Measurements from ENCODE around the gene MRM2. TPM values are rescaled to one million over a fixed set of nuclear protein-coding genes. Genes with fewer than 3 reads are reported as not detected.

MRM2 gene
- total and polyA plus RNA-seq, 4 donors: 14.5 to 33.0 (median 27.7) TPM

DNA sequence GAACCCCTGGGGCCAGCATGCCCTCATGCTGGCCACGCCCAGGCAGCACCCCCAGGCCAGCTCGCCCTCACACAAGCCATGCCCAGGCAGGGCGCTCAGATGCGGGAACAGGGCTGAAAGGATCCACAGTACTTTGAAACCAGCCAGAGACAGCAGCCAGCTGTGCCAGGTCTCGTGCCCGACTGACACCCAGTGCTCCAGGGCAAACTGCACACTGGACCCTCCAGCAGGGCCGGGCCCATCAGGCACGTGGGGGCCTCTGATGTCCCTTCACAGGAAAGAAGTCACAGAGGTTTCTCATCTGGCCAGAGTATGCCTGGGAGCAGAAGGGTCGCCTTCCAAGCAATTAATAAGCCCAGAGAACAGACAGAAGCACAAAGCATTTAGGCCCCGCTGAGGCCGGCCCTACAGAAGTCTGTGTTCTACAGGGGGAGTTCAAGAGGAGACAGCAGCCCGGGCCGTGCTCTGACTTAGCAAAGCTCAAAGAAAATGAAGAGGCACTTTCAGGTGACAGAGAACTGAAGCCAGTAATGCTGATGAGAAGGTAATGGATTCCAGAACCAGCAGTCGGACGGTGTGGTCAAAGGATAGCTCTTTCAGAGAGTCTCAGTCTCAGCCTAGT is 30.6 kb downstream of the MRM2 start:
- DNase-seq (ENCODE audit: low read depth in 4 of 6, low spot score in 6 of 6): no peak
- Histone ChIP-seq H3K27me3 (ENCODE audit: control insufficient read depth, insufficient read depth, low read length) (no peaks in the 10 kb centered on the region), H3K9me3 (ENCODE audit: control insufficient read depth, insufficient read depth, low read length) (no peaks in the 10 kb centered on the region), H3K4me1 (ENCODE audit: control insufficient read depth, insufficient read depth, low read length) (peaks cover 8% of the 10 kb centered on the region), H3K27ac (ENCODE audit: low read depth, low read length) (no peak overlapping the region), H3K36me3 (ENCODE audit: control insufficient read depth, insufficient read depth, low read length) (peaks cover 84% of the 10 kb centered on the region), H3K4me3 (ENCODE audit: low read depth, low read length) (no peak overlapping the region)
- 75% methylated on average over 15 of the region's 15 CpGs for WGBS (ENCODE audit: insufficient coverage)

DNA sequence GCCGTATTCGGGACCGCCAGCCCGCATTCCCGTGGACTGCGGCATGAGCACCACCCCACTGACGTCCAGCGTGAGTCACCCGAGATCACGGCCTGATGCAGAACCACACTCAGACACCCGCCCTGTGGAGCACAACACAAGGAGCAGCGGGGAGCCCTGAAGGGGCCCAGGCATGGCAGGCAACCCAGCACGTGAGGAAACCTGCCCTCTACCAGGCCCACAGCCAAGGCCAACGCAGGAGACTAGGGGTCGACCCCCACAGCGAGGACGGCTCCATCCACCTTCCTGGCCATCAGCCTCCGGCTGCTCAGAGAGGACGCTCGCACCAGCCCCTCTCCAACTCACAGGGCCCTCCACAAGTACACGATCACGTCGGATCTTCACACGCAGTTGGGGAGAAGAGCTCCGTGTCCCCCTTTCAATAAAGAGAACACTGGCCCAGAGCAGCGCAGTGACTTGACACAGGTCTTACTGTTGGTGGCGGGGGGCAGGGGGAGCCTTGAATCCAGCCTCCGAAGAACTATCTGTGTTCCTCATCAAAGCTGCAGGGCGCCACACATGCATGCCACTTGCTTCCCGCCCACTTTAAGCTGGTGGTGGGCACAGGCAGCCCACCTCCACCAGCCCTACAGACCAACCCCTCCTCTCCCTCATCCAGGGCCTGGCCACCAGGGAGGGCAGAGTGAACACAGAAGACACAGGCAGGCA is 31.3 kb downstream of the MRM2 start:
- H3K27me3 ChIP-seq (ENCODE audit: control insufficient read depth, insufficient read depth, low read length): no peaks in the 10 kb centered on the region
- H3K27ac ChIP-seq (ENCODE audit: low read depth, low read length): no peak overlapping the region
- no peak overlapping the region for H3K4me3 ChIP-seq (ENCODE audit: low read depth, low read length)
- WGBS (ENCODE audit: insufficient coverage): 90% methylated on average over 23 of the region's 30 CpGs
- H3K4me1 ChIP-seq (ENCODE audit: control insufficient read depth, insufficient read depth, low read length): peaks cover 8% of the 10 kb centered on the region
- H3K9me3 ChIP-seq (ENCODE audit: control insufficient read depth, insufficient read depth, low read length): no peaks in the 10 kb centered on the region
- DNase-seq (ENCODE audit: low read depth in 4 of 6, low spot score in 6 of 6): no peak
- peaks cover 78% of the 10 kb centered on the region for H3K36me3 ChIP-seq (ENCODE audit: control insufficient read depth, insufficient read depth, low read length)

DNA sequence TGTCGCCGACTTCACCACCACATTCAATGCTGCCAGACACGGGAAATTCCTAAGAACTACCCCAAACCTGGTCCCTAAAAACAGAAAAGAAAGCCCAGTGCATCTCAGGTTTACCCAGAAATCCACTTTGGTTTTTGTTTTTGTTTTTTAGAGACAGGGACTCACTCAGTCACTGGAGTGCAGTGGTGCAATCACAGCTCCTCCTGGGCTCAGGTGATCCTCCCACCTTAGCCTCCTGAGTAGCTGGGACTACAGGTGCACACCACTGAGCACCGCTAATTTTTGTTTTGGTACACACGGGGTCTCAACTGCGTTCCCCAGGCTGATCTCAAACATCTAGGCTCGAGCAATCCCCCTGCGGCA is 32.1 kb downstream of the MRM2 start:
- peaks cover 73% of the 10 kb centered on the region for H3K36me3 ChIP-seq (ENCODE audit: control insufficient read depth, insufficient read depth, low read length)
- DNase-seq (ENCODE audit: low read depth in 4 of 6, low spot score in 6 of 6): no peak
- no peak overlapping the region for H3K4me3 ChIP-seq (ENCODE audit: low read depth, low read length)
- H3K27me3 ChIP-seq (ENCODE audit: control insufficient read depth, insufficient read depth, low read length): no peaks in the 10 kb centered on the region
- H3K4me1 ChIP-seq (ENCODE audit: control insufficient read depth, insufficient read depth, low read length): peaks cover 8% of the 10 kb centered on the region
- no peaks in the 10 kb centered on the region for H3K9me3 ChIP-seq (ENCODE audit: control insufficient read depth, insufficient read depth, low read length)
- H3K27ac ChIP-seq (ENCODE audit: low read depth, low read length): no peak overlapping the region
- 90% methylated on average over 8 of the region's 8 CpGs for WGBS (ENCODE audit: insufficient coverage)

DNA sequence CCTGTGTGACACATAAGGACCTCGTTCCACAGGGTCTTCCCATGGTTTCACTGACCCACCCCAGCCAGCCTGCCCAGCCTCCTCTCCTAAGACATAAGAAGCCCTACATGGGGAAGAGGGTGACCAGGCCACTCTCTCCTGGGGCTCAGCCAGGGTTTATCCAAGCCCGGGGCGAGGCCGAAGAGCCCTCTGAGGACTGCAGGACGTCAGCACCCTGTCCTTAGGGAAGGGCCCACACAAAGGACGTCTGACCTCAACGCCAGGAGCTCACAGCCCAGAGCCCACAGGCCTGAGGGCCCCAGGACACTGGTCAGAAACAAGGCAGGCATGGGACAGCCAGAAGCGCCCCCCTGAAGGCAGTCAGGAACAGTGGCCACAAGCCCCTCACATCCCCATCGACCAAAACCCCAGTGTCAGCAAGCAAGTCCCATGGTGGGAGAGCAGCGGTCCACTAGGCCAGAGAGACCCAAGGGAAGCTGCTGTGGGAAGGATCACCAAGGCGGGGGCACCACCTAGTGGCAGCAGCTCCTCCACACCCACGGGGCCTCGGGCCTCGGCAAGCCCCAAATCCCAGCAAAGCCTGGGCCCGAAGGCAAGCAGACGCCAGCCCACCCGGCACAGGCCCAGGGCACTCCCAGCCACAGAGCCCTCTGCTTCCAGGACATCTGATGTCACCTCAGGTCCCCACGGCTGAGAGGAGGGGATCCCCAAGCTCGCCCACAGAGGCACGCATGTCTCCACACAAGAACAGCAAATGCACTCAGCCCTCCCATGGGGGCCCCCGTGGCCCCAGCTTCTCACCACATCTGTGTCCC is 32.7 kb downstream of the MRM2 start:
- H3K4me1 ChIP-seq (ENCODE audit: control insufficient read depth, insufficient read depth, low read length): peaks cover 8% of the 10 kb centered on the region

DNA sequence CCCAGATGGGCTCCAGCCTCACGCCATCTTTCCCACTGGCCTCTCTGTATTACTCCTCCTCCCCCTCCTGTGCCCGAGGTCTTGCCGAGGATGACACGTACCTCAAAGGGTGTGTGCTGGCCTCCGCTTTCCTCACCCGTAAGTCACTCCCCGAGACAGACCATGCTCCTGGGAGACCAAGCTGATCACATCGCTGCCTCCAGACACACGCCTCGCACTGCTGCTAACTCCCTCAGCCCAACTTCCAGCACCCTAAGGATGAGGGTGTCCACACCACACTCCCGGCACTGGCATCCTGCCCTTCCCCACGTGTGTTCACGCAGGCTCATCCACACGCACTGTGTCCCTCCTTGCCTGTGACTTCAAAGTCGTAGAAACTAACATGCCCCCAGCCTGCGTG is 33.3 kb downstream of the MRM2 start:
- H3K4me3 ChIP-seq (ENCODE audit: low read depth, low read length): no peak overlapping the region
- no peak overlapping the region for H3K27ac ChIP-seq (ENCODE audit: low read depth, low read length)
- H3K9me3 ChIP-seq (ENCODE audit: control insufficient read depth, insufficient read depth, low read length): no peaks in the 10 kb centered on the region
- H3K27me3 ChIP-seq (ENCODE audit: control insufficient read depth, insufficient read depth, low read length): no peaks in the 10 kb centered on the region
- peaks cover 60% of the 10 kb centered on the region for H3K36me3 ChIP-seq (ENCODE audit: control insufficient read depth, insufficient read depth, low read length)
- DNase-seq (ENCODE audit: low read depth in 4 of 6, low spot score in 6 of 6): no peak
- peaks cover 12% of the 10 kb centered on the region for H3K4me1 ChIP-seq (ENCODE audit: control insufficient read depth, insufficient read depth, low read length)
- WGBS (ENCODE audit: insufficient coverage): 80% methylated on average over 16 of the region's 16 CpGs

More for the DNA sequence above, 32.7 kb downstream of the MRM2 start:
- peak in 4 of 6 donors; percentile 58 to 90 (median 78) for DNase-seq (ENCODE audit: low read depth in 4 of 6, low spot score in 6 of 6)
- no peak overlapping the region for H3K4me3 ChIP-seq (ENCODE audit: low read depth, low read length)
- H3K27ac ChIP-seq (ENCODE audit: low read depth, low read length): no peak overlapping the region
- no peaks in the 10 kb centered on the region for H3K27me3 ChIP-seq (ENCODE audit: control insufficient read depth, insufficient read depth, low read length)
- peaks cover 67% of the 10 kb centered on the region for H3K36me3 ChIP-seq (ENCODE audit: control insufficient read depth, insufficient read depth, low read length)
- H3K9me3 ChIP-seq (ENCODE audit: control insufficient read depth, insufficient read depth, low read length): no peaks in the 10 kb centered on the region
- 48% methylated on average over 20 of the region's 21 CpGs for WGBS (ENCODE audit: insufficient coverage)

DNA sequence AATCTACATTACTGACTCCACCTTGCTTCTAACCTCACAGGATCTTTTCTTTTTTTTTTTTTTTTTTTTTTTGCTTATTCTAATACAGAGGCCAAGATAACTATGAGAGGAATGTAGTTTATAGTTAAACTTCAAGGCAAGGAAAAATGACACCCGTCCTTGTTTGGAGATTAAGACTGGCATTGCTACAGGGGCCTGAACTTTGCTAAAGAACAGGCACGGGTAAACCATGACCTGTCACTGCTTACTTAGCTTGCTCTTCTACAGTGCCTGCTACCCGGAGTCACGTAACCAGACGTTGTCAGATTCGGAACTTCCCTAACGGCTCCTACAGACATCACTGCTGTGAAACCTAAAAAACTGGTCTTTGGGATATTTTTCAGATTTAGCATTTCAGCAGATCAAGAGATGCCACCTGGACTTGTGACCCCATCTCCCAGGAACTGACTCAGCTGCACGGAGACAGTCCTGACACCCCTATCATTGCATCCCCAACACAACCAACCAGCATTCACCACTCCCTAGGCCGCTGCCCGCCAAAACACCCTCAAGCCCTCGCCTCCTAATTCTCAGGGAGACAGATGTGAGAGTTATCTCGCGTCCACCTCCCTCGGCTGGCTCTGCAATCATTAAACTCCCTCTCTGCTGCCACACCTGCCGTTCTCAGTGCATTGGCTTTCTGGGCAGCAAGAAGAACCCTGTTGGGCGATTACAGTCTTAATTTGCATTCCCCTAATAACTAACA is 36.8 kb downstream of the MRM2 start:
- Histone ChIP-seq H3K27ac (ENCODE audit: low read depth, low read length) (no peak overlapping the region), H3K9me3 (ENCODE audit: control insufficient read depth, insufficient read depth, low read length) (no peaks in the 10 kb centered on the region), H3K4me1 (ENCODE audit: control insufficient read depth, insufficient read depth, low read length) (peaks cover 33% of the 10 kb centered on the region), H3K4me3 (ENCODE audit: low read depth, low read length) (no peak overlapping the region), H3K36me3 (ENCODE audit: control insufficient read depth, insufficient read depth, low read length) (peaks cover 46% of the 10 kb centered on the region), H3K27me3 (ENCODE audit: control insufficient read depth, insufficient read depth, low read length) (no peaks in the 10 kb centered on the region)
- no peak for DNase-seq (ENCODE audit: low read depth in 4 of 6, low spot score in 6 of 6)
- WGBS (ENCODE audit: insufficient coverage): 91% methylated on average over 10 of the region's 16 CpGs

DNA sequence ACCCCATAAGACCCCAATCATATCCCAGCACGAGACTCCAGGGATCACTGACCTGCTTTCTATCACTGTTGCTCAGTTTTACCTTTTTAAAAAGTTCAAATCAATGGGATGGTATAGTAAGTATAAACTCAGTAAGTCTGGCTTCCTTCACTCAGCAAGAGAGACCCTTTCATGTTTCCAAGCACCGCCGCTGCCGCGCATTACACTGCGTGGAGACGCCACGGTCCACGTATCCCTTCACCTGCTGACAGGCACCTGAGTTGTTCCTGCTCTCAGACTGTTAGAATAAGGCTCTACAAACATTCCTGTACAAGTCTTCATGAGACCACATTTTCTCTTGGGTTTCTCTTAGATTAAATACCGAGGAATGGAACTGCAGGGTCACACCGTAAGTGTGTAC is 37.6 kb downstream of the MRM2 start:
- no peaks in the 10 kb centered on the region for H3K9me3 ChIP-seq (ENCODE audit: control insufficient read depth, insufficient read depth, low read length)
- H3K4me1 ChIP-seq (ENCODE audit: control insufficient read depth, insufficient read depth, low read length): peaks cover 29% of the 10 kb centered on the region
- H3K4me3 ChIP-seq (ENCODE audit: low read depth, low read length): no peak overlapping the region
- H3K36me3 ChIP-seq (ENCODE audit: control insufficient read depth, insufficient read depth, low read length): peaks cover 48% of the 10 kb centered on the region
- WGBS (ENCODE audit: insufficient coverage): 99% methylated on average over 10 of the region's 11 CpGs
- no peaks in the 10 kb centered on the region for H3K27me3 ChIP-seq (ENCODE audit: control insufficient read depth, insufficient read depth, low read length)
- DNase-seq (ENCODE audit: low read depth in 4 of 6, low spot score in 6 of 6): no peak
- H3K27ac ChIP-seq (ENCODE audit: low read depth, low read length): no peak overlapping the region

DNA sequence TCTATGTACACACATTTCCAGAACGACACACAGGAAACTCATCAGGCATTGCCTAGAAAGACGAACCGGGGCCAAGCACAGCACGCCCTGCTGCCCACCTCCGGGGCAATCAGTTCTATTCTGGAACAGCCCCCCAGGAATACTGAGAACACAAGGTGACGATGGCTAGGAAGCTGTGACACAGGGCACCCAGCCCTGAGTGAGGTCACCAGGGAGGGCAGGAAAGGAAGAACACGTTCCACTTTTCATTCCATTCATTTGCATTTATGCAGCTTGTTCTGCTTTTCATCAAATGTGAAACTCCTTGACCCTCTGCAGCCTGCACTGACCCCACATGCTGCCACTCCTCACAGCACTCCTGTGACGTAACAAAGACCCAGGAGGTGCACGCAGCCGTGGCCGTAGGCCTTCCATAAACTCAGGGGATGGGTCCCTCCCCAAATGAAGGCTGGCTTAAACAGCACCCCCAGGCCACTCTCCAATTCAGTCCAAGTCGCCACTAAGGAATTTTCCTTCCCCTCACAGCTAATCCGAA is 38.2 kb downstream of the MRM2 start:
- 60% methylated on average over 12 of the region's 13 CpGs for WGBS (ENCODE audit: insufficient coverage)
- no peak for DNase-seq (ENCODE audit: low read depth in 4 of 6, low spot score in 6 of 6)
- peaks cover 48% of the 10 kb centered on the region for H3K36me3 ChIP-seq (ENCODE audit: control insufficient read depth, insufficient read depth, low read length)
- H3K27me3 ChIP-seq (ENCODE audit: control insufficient read depth, insufficient read depth, low read length): no peaks in the 10 kb centered on the region
- H3K4me3 ChIP-seq (ENCODE audit: low read depth, low read length): no peak overlapping the region
- no peak overlapping the region for H3K27ac ChIP-seq (ENCODE audit: low read depth, low read length)
- peaks cover 24% of the 10 kb centered on the region for H3K4me1 ChIP-seq (ENCODE audit: control insufficient read depth, insufficient read depth, low read length)
- no peaks in the 10 kb centered on the region for H3K9me3 ChIP-seq (ENCODE audit: control insufficient read depth, insufficient read depth, low read length)

Data from spinal cord (tissue), 10 donors.